Lower leg skin (tissue), 3 donors: Measurements from ENCODE around the gene FURIN.

Source experiments
- POLR2A ChIP-seq, 2 donors: fragments of 450-650 bp; IDR thresholded peaks; one replicate each; pipeline ENCODE4 v1.6.1; 2016 to 2017; ENCODE audit warnings: antibody characterized with exemption in 2 of 2, mild to moderate bottlenecking in 1 of 2, moderate library complexity in 1 of 2
- TF ChIP-seq, protein P1 (sequence below), 3 donors: fragments of 450-650 bp; IDR thresholded peaks; one replicate each; pipeline ENCODE4 v1.5.1; 2016; ENCODE audit warnings: antibody characterized with exemption in 3 of 3, mild to moderate bottlenecking in 3 of 3, moderate library complexity in 2 of 3

DNA sequence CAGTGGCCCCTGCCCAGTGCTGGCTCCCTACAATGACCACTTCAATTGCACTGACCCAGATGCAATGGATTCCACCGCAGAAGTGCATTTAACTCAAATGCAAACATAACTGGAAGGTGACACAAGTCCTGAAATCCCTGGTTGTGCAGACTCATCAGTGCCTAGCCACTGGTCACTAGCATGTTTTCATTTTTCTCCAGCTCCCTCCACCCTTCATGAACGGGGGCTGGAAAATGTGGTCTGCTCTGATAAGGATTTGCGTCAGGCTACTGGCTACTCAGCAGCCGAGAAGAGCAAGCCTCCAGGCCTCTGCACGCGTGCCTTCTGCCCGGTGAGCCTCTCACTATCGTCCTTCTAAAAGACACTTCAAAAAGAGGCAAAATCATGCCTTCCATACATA is 27.4 kb upstream of the FURIN start:
- TF ChIP-seq, protein P1, sequence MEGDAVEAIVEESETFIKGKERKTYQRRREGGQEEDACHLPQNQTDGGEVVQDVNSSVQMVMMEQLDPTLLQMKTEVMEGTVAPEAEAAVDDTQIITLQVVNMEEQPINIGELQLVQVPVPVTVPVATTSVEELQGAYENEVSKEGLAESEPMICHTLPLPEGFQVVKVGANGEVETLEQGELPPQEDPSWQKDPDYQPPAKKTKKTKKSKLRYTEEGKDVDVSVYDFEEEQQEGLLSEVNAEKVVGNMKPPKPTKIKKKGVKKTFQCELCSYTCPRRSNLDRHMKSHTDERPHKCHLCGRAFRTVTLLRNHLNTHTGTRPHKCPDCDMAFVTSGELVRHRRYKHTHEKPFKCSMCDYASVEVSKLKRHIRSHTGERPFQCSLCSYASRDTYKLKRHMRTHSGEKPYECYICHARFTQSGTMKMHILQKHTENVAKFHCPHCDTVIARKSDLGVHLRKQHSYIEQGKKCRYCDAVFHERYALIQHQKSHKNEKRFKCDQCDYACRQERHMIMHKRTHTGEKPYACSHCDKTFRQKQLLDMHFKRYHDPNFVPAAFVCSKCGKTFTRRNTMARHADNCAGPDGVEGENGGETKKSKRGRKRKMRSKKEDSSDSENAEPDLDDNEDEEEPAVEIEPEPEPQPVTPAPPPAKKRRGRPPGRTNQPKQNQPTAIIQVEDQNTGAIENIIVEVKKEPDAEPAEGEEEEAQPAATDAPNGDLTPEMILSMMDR (IDR thresholded peaks at IDR 0.05) = no peak
- TF ChIP-seq POLR2A (IDR thresholded peaks at IDR 0.05) = no peak
